Activated CD4-positive, alpha-beta T cell treated with anti-CD3 and anti-CD28 coated beads, Interleukin-10, Interleukin-2, amounts not matched to agents 100 ng/mL and 50 ng/mL, durations not matched to agents 16 hours and 8 hours (primary cell): ENCODE measurements around the gene USP13.
"Not testable (repeated sequence)": the region's sequence is repeated elsewhere in the genome, so short reads cannot be mapped to it uniquely, and the experiment has no call there.

Experiments used
- DNase-seq: peaks from one replicate; pipeline ENCODE4 v3.0.0-alpha.2; 2020

USP13 gene, protein sequence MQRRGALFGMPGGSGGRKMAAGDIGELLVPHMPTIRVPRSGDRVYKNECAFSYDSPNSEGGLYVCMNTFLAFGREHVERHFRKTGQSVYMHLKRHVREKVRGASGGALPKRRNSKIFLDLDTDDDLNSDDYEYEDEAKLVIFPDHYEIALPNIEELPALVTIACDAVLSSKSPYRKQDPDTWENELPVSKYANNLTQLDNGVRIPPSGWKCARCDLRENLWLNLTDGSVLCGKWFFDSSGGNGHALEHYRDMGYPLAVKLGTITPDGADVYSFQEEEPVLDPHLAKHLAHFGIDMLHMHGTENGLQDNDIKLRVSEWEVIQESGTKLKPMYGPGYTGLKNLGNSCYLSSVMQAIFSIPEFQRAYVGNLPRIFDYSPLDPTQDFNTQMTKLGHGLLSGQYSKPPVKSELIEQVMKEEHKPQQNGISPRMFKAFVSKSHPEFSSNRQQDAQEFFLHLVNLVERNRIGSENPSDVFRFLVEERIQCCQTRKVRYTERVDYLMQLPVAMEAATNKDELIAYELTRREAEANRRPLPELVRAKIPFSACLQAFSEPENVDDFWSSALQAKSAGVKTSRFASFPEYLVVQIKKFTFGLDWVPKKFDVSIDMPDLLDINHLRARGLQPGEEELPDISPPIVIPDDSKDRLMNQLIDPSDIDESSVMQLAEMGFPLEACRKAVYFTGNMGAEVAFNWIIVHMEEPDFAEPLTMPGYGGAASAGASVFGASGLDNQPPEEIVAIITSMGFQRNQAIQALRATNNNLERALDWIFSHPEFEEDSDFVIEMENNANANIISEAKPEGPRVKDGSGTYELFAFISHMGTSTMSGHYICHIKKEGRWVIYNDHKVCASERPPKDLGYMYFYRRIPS

DNA sequence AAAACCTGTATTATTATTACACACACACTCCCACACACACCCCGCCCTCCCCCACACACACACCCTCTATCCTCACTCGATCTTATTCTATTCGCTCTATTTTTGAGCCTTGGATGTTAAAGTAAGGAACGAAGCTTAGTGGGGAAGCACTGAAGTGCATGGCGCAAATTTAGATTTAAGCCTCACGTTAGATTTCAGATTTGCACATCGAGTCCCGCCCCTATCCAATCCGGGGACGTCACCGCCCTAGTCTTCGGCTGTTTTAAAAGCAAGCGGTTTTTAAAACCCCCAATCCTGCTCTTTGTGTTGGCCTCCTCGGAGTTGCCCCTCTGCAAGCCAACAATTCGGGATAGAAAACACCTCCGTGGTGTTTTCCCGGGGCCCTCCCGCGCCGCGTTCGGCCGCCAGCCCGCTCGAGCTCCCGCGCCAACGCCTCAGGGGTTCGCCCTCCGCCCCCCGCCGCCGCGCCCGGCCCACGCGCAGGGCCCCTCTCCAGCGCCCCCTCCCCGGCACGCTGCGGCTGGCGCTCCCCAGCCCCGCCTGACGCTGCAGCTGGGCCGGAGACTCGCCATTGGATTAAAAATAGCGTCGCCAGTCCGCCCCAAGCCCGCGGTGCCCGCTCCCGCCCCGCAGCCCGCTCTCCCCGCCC is at the start of gene USP13:
TSS of gene USP13 (plus strand) at position 594 of the 649 bp plus-strand sequence. CDS start 186 bp downstream, outside the sequence.
- peak; percentile 73 for DNase-seq

DNA sequence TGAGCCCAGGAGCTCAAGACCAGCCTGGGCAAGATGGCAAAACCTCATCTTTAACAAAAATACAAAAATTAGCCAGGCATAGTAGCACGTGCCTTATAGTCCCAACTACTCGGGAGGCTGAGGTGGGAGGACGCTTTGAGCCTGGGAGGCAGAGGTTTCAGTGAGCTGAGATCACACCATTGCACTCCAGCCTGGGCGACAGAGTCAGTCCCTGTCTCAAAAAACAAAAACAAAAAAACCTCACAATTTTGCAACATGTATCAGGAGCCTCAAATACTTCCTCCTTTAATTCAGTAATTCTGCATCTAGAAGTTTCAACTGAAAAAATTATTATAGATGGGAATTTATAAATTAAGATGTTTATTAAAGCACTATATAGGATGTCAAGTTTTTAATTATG is 49.5 kb upstream of the USP13 start:
- DNase-seq, result no peak

DNA sequence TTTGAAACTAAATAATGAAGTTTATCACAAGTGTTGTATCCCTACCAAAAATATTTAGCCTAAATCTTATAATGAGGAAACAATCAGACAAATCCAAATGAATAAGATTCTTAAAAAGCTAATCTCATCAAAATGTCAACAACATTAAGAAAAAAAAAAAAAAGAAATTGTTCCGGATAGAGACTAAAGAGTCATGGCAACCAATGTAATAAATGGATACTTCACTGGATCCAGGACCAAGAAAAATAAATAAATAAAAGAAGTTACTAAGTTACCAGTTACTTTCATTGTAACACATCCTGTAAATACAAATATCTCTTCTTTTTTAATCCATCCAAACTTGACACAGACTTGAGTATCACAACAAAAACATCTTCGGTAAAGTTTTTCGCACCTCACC is 49.0 kb upstream of the USP13 start:
- no peak for DNase-seq

DNA sequence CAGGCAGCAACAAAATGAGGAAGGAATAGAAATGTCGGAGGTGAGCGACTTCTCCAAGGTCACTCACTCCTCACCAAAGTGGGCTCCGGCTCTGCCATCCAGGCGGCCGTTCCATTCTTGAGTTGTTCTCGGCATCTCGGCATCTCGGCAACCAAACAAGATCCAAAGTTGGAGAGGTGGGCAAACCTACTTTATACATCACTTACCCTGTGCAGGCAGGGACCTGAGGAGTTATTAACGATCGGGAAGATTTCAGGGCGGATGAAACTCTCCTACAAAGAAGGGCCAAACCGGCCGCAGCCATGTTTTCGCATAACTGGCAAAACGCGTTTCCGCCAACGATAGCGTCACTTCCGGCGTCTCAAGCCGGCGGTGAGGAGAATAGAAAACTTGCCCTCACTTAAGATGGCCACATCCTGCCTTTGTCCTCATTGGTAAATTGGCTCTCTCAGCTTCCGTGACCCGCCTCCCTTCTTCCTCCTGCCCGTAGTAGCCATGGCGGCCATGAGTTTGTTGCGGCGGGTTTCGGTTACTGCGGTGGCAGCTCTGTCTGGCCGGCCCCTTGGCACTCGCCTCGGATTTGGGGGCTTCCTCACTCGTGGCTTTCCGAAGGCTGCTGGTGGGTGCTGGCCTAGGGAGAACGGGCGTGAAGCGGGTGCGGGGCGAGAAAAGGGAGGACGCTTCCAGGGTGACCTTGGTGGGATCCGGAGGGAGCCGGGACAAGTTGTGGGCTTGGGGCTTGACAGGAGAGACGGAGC is 48.3 kb upstream of the USP13 start, which contains the start of the genes MRPL47 and NDUFB5:
TSS of gene MRPL47 (minus strand) at position 318 of the 758 bp plus-strand sequence. CDS start at position 304, 14 bp downstream.
TSS of gene NDUFB5 (plus strand) at position 474 of the 758 bp plus-strand sequence. CDS start at position 496, 22 bp downstream.
- DNase-seq, result peak; percentile 96

DNA sequence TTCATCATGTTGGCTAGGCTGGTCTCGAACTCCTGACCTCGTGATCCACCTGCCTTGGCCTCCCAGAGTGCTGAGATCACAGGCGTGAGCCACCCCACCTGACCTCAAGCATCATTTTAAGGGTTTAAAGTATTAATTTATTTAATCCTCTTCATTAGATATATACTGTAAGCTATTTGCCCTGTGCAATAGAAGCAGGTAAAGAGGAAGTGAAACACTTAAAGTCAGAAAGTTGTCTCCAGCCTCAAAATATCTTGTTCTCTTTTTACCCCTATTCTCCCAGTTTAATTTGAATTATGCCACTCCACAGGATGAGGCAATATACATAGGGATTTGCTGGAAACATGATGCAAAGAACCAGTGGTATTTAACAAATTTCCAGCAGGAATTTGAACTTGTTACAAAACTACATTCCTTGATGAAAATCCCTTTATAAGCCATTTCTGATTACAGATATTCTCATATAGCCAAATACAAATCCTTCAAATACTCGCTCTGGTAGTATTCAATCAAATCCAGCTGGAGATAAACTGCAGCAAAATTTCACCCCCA is 46.2 kb upstream of the USP13 start:
- no peak for DNase-seq

DNA sequence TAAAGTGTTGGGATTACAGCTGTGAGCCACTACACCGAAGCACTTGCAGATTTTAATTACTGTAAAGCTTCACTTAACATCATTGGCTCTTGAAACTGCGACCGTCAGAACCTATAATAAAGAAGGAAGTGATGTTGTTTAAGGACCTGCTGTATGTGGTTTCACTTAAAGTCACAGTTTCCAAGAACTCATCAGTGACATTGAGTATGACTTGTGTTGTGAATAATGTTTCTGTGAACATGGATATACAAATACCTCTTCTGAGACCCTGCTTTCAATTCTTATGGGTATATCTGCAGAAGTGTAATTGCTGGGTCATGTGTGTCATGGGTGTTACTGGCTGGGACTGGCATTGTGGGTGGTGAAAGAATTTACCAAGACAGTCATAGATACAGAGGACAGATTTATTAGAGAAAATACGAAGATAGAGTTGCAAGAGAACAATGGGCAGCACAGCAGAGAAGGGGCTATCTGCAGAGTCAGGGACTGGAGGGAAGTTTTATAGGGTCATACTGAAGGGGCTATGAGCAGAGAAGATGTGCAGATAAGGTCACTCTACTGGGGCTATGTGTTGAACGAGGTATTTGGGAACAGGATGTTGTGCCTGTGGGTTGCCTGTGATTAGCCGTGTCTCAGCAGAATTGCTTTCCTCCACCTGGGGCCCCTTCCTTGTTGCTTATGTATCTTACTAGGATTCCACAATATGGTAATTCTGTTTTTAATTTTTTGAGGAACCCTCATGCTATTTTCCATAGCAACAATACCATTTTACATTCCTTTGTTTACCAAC is 43.7 kb upstream of the USP13 start:
- DNase-seq, result peak; percentile 85

DNA sequence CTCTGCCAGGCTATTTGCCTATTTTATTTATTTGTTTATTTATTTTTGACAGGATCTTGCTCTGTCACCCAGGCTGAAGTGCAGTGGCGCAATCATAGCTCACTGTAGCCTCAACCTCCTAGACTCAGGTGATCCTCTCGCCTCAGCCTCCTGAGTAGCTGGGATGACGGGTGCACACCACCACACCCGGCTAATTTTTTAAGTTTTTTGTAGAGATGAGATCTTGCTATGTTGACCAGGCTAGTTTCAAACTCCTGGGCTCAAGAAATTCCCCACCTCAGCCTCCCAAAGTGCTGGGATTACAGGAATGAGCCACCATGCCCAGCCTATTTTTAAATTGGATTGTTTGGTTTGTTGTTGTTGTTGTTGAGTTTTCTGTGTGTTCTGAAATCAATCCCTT is 42.8 kb upstream of the USP13 start:
- no peak for DNase-seq

DNA sequence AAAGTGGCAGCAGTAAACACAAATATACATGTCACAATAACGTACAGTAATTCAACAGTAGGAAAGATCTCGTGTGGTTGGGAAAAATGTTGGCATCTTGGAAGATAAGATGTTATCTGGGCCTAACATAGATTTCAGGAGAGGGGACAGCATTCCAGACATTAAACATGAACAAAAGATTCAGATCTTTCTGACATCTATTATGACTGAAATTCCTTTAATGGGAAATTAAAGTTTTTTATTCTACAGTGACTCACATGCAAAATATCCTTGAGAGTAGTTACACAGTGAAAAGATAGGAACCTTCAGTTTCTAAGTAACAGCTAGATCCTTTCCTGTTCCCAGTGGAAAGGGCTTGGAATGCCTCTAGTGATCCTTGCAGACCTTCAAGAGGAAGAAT is 39.0 kb upstream of the USP13 start:
- no peak for DNase-seq

DNA sequence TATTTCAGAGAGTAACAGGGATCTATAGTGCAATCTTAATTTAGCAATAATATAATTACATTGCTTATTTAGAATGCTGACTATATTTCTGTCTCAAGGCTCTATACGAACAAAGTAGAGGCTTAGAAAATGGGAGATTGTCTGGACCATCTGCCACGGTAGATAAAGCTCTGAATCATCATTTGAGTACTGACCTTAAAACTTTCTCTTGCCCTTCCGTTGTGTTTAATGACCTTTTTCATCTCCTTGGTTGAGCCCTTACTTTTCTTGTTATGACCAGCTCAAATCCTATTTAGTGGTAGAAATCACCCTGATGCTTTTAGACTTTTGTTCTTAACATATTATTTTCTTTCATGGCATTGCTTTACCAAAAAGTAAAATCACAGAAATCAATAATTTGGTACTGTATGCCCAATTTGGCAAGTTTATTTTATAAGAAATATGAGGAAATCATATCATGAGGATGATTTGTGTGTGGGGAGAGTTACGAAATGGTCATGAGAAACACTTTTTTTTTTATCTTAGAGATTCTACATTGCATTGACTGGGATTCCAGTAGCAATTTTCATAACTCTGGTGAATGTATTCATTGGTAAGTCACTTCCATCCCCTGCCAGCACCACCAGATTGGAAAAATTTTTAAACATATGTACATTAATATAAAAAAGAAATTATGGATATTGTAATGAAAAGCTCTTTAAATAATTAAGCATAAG is 37.2 kb upstream of the USP13 start:
- no peak for DNase-seq

DNA sequence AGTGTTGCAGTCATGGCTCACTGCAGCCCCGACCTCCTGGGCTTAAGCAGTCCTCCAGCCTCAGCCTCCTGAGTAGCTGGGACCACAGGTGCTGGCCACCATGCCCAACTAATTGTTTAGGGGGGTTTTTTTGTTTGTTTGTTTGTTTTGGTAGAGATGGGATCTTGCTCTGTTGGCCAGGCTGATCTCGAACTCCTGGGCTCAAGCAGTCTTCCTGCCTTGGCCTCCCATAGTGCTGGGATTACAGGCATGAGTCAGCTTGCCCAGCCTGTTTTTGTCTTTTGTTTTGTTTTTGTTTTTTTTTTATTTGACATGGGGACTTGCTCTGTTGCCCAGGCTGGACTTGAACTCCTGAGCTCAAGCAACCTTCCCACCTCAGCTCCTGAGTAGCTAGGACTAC is 30.8 kb upstream of the USP13 start:
- DNase-seq, result no peak

DNA sequence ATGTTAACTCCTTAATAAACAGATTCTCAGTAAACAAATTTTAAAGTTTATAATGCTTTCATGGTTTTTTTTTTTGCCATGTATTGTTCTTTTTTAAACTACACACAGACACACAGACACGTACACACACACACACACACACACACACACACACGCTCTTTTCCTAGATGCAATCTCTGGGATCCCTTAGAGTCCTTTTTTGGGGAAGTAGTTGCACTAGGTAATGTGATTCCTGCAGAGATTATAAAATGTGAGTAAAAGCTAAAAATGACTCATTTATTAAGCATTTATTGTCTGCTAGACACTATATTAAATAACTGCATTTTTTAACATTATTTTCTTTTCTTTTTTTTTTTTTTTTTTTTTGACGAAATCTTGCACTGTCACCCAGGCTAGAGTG is 28.4 kb upstream of the USP13 start:
- no peak for DNase-seq

DNA sequence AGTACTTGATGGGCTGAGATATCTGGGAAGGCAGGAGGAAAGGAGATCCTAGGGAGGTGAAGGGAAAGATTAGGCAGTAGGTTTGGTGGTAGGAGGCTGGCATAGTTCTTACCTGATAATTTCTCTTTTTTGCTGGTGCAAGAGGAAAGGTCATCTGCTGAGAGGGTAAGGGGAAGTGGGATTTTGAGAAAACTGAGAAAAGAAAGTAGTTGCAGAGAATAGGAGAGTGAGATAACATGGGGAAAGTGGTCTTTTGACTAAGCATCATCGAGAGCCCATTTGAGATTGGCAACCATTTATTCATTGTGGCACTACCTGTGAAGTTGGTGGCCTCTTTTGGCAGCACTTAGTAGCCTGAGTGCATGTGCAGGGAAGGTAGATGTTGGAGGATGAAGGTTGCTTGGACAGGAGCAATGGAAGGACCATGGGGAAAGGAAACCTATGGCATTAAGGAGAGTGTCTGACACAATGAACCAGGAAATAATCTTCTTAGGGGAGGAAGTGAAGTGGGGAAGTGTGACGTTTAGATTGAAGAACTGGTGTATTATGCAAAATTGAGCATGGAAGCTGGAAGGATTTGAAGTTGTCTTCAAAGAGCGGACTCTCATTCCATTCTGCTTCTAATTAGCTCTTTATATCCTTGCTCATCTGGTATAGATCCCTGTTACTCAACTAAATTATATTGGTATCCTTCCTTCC is 21.9 kb upstream of the USP13 start:
- no peak for DNase-seq

DNA sequence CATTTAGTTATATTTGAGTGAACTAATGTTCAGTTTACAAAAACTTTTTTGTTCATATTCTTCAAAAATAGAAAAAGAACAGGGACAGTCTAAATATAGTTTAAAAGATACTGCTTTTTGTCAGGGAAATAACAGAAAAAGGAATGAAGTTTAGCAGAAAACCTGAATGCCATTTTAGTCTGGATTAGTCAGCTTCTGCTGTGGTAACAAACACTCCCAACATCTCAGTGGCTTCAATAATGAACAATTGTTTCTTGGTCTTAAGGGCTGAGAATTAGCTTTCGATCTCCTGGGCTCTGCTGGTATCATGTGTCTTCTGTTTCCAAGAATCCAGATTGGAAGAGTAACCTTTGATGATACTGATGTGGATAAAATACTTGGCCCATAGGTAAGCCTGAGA is 12.4 kb upstream of the USP13 start:
- no peak for DNase-seq

DNA sequence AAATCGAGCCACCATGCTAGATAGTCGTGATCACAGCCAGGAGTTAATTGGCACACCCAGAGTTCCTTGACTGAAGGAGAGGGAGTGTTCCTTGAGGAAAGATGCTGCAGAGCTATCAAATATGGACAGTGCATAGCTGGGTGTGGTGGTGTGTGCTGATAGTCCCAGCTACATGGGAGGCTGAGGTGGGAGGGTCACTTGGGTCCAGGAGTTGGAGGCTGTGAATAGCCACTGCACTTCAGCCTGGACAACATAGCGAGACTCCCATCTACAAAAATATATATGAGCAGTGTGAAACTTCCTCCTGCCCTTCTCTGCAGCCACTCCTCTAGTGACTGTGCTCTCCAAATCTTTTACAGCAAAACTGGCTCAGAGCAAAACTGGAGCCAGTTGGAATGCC is 10.0 kb upstream of the USP13 start:
- no peak for DNase-seq

DNA sequence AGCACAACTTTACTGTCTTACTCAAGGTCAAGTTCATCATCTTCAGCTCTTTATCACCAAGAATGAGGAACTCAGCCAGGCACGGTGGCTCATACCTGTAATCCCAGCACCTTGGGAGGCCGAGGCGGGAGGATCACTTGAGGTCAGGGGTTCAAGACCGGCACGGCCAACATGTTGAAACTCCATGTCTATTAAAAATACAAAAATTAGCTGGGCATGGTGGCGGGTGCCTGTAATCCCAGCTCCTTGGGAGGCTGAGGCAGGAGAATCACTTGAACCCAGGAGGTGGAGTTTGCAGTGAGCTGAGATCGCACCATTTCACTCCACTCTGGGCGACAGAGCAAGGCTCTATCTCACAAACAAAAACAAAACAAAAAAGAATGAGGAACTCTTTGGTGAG is 9.0 kb upstream of the USP13 start:
- not testable (repeated sequence) for DNase-seq

DNA sequence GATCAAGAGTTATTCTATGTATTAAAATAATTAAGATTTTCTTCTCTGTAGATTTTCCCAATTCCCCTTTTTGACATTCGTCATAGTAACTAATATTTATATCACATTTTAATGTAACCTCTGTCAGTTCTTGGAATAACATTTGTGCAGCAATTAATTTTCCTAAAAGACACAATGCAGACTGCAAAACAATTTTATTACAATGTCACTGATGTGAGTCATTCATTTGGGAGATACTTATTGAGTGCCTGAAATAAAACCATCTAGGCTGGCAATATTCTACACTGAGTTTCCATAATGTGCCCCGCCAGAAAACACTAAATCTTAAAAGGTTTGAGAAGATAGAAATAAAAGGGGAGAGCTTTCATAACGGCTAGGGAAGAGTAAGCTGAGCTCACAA is 6.7 kb upstream of the USP13 start:
- no peak for DNase-seq

DNA sequence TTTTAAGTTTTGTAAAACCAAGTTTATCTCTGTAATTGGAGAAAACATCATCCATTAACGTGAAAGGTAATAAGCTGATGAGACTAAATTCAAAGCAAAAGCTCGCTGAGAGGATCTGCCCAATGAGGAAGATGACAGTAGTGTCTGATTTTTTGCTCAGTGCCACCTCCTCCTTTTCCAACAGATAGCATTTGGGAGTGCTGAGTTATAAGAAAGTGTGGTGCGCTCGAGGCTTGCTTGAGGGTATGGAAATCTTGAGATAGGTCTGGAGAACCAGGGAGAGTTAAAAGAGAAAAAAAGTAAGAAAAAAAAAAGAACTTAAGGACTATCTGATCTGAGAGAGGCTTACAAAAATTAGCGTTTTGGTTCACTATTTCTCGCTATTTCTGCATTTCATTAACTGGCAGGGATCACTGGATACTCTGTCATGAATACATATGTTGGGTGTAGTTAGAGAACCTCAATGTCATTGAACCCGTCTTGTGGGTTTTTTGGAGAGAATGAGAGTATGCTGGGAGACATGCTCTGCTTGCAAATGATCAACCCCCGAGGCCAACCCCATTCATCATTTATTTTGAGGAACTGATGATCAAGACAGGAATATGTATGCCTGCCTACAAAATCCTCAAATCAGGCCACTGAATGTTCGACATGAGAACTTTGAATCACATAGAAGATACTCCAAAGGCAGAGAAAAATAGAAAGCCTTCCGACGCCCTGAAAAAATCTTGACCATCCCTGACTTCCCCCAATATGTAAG is 973 bp upstream of the USP13 start:
- no peak for DNase-seq

DNA sequence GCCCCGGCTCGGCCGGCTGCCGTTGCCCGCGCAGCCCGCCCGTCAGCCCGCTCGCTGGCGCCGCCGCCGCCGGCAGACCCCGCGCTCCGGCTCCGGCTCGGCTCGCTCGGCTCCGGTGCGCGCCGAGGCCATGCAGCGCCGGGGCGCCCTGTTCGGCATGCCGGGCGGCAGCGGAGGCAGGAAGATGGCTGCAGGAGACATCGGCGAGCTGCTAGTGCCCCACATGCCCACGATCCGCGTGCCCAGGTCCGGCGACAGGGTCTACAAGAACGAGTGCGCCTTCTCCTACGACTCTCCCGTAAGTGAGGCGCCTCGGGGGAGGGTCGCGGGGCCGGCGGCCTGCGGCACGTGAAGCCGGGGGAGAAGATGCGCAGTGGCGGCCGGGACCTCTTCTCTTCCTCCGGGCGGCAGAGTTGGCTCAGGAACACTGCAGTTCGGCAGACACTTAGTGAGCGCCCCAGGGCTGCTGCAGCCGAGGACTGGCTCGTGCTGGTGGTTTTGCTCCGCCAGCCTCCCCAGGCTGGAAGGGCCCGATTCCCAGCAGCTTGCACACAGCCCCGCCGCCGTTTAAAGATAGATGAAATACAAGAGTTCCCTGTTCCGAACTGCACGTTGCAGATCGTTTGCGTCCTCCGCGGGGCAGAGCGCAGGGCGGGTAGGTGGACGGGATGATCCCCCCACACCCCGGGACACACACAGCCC is 407 bp downstream of the USP13 start:
- DNase-seq, result peak; percentile 75

DNA sequence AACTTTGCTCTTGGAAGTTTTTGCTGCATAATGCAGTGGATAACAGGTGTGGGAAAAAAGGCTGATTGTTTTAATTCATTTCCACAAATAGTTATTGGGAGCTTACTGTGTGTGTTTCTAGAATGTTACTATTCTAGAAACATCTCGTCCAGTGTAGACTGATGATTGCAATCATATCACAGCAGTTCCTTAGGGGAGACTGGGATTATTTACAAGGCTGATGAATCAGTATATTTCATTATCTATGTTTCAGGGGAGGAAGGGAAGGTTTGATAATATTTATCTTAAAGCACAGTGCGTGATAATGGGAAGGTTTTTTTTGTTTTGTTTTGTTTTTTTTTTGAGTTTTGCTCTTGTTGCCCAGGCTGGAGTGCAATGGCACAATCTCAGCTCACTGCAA is 2.4 kb downstream of the USP13 start:
- DNase-seq, result no peak
